H1 (cell line): Measurements from ENCODE around the gene PRLH. TPM values are rescaled to one million over a fixed set of nuclear protein-coding genes. Genes with fewer than 3 reads are reported as not detected.
A peak's percentile ranks its signal among the peaks of the same experiment; 100 is the strongest.

Experiments used
- CTCF ChIA-PET: fragments of 300-600 bp; sonication (Branson Sonifier 250); formaldehyde crosslinking; loops from one replicate; lab custom pipeline; 2021; ENCODE audit not compliant: partially characterized antibody; lab: Charles Lee
- POLR2A ChIA-PET: fragments of 300-600 bp; sonication (Branson Sonifier 250); formaldehyde crosslinking; loops from one replicate; lab custom pipeline; 2021; ENCODE audit warnings: inconsistent platforms; ENCODE audit not compliant: partially characterized antibody; lab: Charles Lee
- DNase-seq, 2 experiments: peaks; one replicate each; pipeline versions ENCODE4 v3.0.0 to v3.0.0-alpha.2; 2010 to 2022; ENCODE audit warnings: low spot score in 2 of 2, low read depth in 1 of 2, mixed read lengths in 1 of 2
- FAIRE-seq: peaks from 2 replicates; lab custom pipeline; 2011; peaks lifted over from hg19 to GRCh38; lab: Jason Lieb, UNC
- H2AFZ ChIP-seq: 2 replicates; pipeline ENCODE4 v1.8.1; 2012; ENCODE audit warnings: low read length, inconsistent platforms
- H2AK5ac ChIP-seq: 2 replicates; pipeline ENCODE4 v1.6.1; 2013; ENCODE audit warnings: low read depth, low read length
- H2BK120ac ChIP-seq: replicated peaks from 2 replicates; pipeline ENCODE3; 2013; ENCODE audit warnings: low read depth, low read length, inconsistent platforms
- H2BK12ac ChIP-seq: 2 replicates; pipeline ENCODE4 v1.6.1; 2013; ENCODE audit warnings: low read depth, low read length
- H2BK15ac ChIP-seq: 2 replicates; pipeline ENCODE4 v1.6.1; 2013; ENCODE audit warnings: low read length
- H2BK20ac ChIP-seq: 2 replicates; pipeline ENCODE4 v1.6.1; 2013; ENCODE audit warnings: low read length
- H2BK5ac ChIP-seq: 2 replicates; pipeline ENCODE4 v1.6.1; 2013; ENCODE audit warnings: low read depth, low read length
- H3K14ac ChIP-seq: 2 replicates; pipeline ENCODE4 v1.6.1; 2013; ENCODE audit warnings: inconsistent platforms; ENCODE audit not compliant: insufficient read length
- H3K18ac ChIP-seq: 2 replicates; pipeline ENCODE4 v1.6.1; 2013; ENCODE audit warnings: low read length; ENCODE audit errors: extremely low read depth
- H3K23ac ChIP-seq: 2 replicates; pipeline ENCODE4 v1.6.1; 2013; ENCODE audit warnings: inconsistent platforms; ENCODE audit not compliant: insufficient read length
- H3K23me2 ChIP-seq: 2 replicates; pipeline ENCODE4 v1.6.1; 2013; ENCODE audit warnings: low read depth, low read length
- H3K27ac ChIP-seq: 2 replicates; pipeline ENCODE4 v1.6.1; 2011; ENCODE audit warnings: low read depth, low read length, inconsistent platforms
- H3K27me3 ChIP-seq, 4 experiments: replicated peaks in 1 of 4; 1 replicate in 1 of 4; 2 replicates in 3 of 4; pipeline versions ENCODE4 v1.6.1 to v1.8.1; 2011 to 2013; ENCODE audit warnings: low read length in 3 of 4, mild to moderate bottlenecking in 3 of 4, inconsistent platforms in 2 of 4, mixed read lengths in 2 of 4, moderate library complexity in 1 of 4; ENCODE audit not compliant: control insufficient read depth in 3 of 4, insufficient read depth in 3 of 4; ENCODE audit errors: extremely low read depth in 1 of 4
- H3K36me3 ChIP-seq, 4 experiments: 2 replicates each; pipeline versions ENCODE4 v1.6.1 to v1.8.1; 2011 to 2013; ENCODE audit warnings: mild to moderate bottlenecking in 4 of 4, low read length in 3 of 4, moderate library complexity in 2 of 4, control low read depth in 1 of 4, inconsistent platforms in 1 of 4; ENCODE audit not compliant: insufficient read depth in 4 of 4, control insufficient read depth in 2 of 4
- H3K4ac ChIP-seq: replicated peaks from 2 replicates; pipeline ENCODE3; 2013; ENCODE audit warnings: low read length, low read depth, mixed read lengths, inconsistent platforms; ENCODE audit not compliant: insufficient read length
- H3K4me1 ChIP-seq, 4 experiments: replicated peaks in 1 of 4; 1 replicate in 1 of 4; 2 replicates in 3 of 4; pipeline versions ENCODE4 v1.6.1 to v1.8.1; 2011 to 2013; ENCODE audit warnings: low read length in 3 of 4, inconsistent platforms in 2 of 4, mixed read lengths in 1 of 4; ENCODE audit not compliant: insufficient read depth in 4 of 4, control insufficient read depth in 3 of 4
- H3K4me2 ChIP-seq, 2 experiments: 2 replicates each; pipeline versions ENCODE4 v1.6.1 to v1.8.1; 2011 to 2013; ENCODE audit warnings: low read depth in 2 of 2, low read length in 2 of 2, control low read depth in 1 of 2, inconsistent platforms in 1 of 2, mild to moderate bottlenecking in 1 of 2; ENCODE audit not compliant: insufficient read depth in 1 of 2
- H3K4me3 ChIP-seq, 4 experiments: fragments of 200-600, 300-600 bp in 1 of 4; sonication (generic), shearing (Covaris generic), sonication (Bioruptor Twin) in 1 of 4; 2 replicates each; pipeline versions ENCODE4 v1.5.1 to v1.8.1; 2011 to 2016; ENCODE audit warnings: low read length in 4 of 4, low read depth in 3 of 4, control low read depth in 2 of 4, inconsistent platforms in 2 of 4, mild to moderate bottlenecking in 2 of 4, mixed read lengths in 1 of 4, moderate library complexity in 1 of 4; ENCODE audit not compliant: insufficient read depth in 2 of 4; ENCODE audit errors: extremely low read depth in 1 of 4
- H3K56ac ChIP-seq: replicated peaks from 2 replicates; pipeline ENCODE3; 2013; ENCODE audit warnings: low read depth, mild to moderate bottlenecking, mixed read lengths, low read length, inconsistent platforms; ENCODE audit not compliant: insufficient read length
- H3K79me1 ChIP-seq: 2 replicates; pipeline ENCODE4 v1.6.1; 2013; ENCODE audit warnings: low read depth, low read length, control low read depth
- H3K79me2 ChIP-seq, 2 experiments: 2 replicates each; pipeline versions ENCODE4 v1.6.1 to v1.8.1; 2012 to 2013; ENCODE audit warnings: low read length in 2 of 2, mild to moderate bottlenecking in 2 of 2, inconsistent platforms in 1 of 2; ENCODE audit not compliant: insufficient read depth in 2 of 2, control insufficient read depth in 1 of 2
- H3K9ac ChIP-seq, 4 experiments: replicated peaks in 1 of 4; 1 replicate in 1 of 4; 2 replicates in 3 of 4; pipeline versions ENCODE4 v1.6.1 to v1.8.1; 2011 to 2013; ENCODE audit warnings: low read depth in 3 of 4, low read length in 3 of 4, control low read depth in 2 of 4, mild to moderate bottlenecking in 2 of 4, moderate library complexity in 2 of 4, inconsistent platforms in 1 of 4; ENCODE audit errors: extremely low read depth in 1 of 4
- H3K9me3 ChIP-seq, 2 experiments: 2 replicates each; pipeline versions ENCODE4 v1.6.1 to v1.8.1; 2012 to 2013; ENCODE audit warnings: mild to moderate bottlenecking in 2 of 2, moderate library complexity in 2 of 2, control low read depth in 1 of 2, inconsistent platforms in 1 of 2, low read depth in 1 of 2, low read length in 1 of 2, mixed read lengths in 1 of 2; ENCODE audit not compliant: insufficient read depth in 2 of 2
- H4K20me1 ChIP-seq, 2 experiments: replicated peaks in 1 of 2; 2 replicates each; pipeline versions ENCODE3 to v1.8.1; 2011 to 2013; ENCODE audit warnings: inconsistent platforms in 2 of 2, low read length in 2 of 2, mild to moderate bottlenecking in 1 of 2; ENCODE audit not compliant: insufficient read depth in 2 of 2, control insufficient read depth in 1 of 2
- H4K5ac ChIP-seq: 2 replicates; pipeline ENCODE4 v1.6.1; 2013; ENCODE audit warnings: low read length, low read depth, mixed read lengths, inconsistent platforms; ENCODE audit not compliant: insufficient read length
- H4K8ac ChIP-seq: 2 replicates; pipeline ENCODE4 v1.8.0; 2013; ENCODE audit warnings: mild to moderate bottlenecking, moderate library complexity, low read length, inconsistent platforms; ENCODE audit not compliant: insufficient read depth; ENCODE audit errors: extremely low read depth
- H4K91ac ChIP-seq: replicated peaks from 2 replicates; pipeline ENCODE3; 2013; ENCODE audit warnings: low read length, mixed read lengths, inconsistent platforms; ENCODE audit not compliant: insufficient read length
- CBX8 ChIP-seq: fragments of 300-800, 300-1000 bp; sonication (generic); IDR thresholded peaks from 2 replicates; pipeline ENCODE4 v1.7.1; 2016; ENCODE audit warnings: low read depth, low read length, borderline replicate concordance
- CREB1 ChIP-seq: IDR thresholded peaks from 2 replicates; pipeline ENCODE4 v1.6.1; 2012; ENCODE audit warnings: inconsistent platforms
- EZH2 ChIP-seq: fragments of 200-600 bp; sonication (generic); IDR thresholded peaks from 2 replicates; pipeline ENCODE4 v1.7.1; 2012; ENCODE audit warnings: low read depth, mild to moderate bottlenecking, moderate library complexity, low read length, inconsistent platforms; ENCODE audit not compliant: severe bottlenecking
- GABPA ChIP-seq: IDR thresholded peaks from 2 replicates; pipeline ENCODE4 v1.6.1; 2011; ENCODE audit warnings: mild to moderate bottlenecking, low read length, moderate library complexity, borderline replicate concordance; ENCODE audit not compliant: insufficient read depth
- HDAC6 ChIP-seq: IDR thresholded peaks from one replicate; pipeline ENCODE4 v1.7.1; 2012; ENCODE audit warnings: low read depth, mild to moderate bottlenecking, inconsistent platforms, low read length, moderate library complexity
- POLR2A ChIP-seq, 2 experiments: IDR thresholded peaks; 1 replicate in 1 of 2; 2 replicates in 1 of 2; pipeline ENCODE4 v1.6.1; 2011; ENCODE audit warnings: low read depth in 2 of 2, low read length in 2 of 2, mild to moderate bottlenecking in 2 of 2; ENCODE audit errors: control extremely low read depth in 1 of 2
- TAF7 ChIP-seq: optimal IDR thresholded peaks from 2 replicates; pipeline ENCODE3; 2011; ENCODE audit warnings: low read depth, mild to moderate bottlenecking, inconsistent platforms, low read length, moderate library complexity, borderline replicate concordance
- ZNF274 ChIP-seq: IDR thresholded peaks from 2 replicates; pipeline ENCODE4 v1.7.0; 2012; ENCODE audit warnings: low read length, borderline replicate concordance; ENCODE audit errors: extremely low read depth
- WGBS, 2 experiments: shearing (Covaris generic) in 1 of 2; methylation state at CpG; one replicate each; pipeline versions ENCODE4 v1.1.6 to v1.1.7; 2013 to 2015; ENCODE audit warnings: low lambda C conversion rate in 2 of 2, mixed read lengths in 2 of 2, inconsistent platforms in 1 of 2, low coverage in 1 of 2, missing lambda C conversion rate in 1 of 2; ENCODE audit not compliant: insufficient replicate concordance in 2 of 2, insufficient coverage in 1 of 2, insufficient read length in 1 of 2; ENCODE audit errors: extremely low coverage in 1 of 2, missing lambda C conversion rate in 1 of 2; 5-methylcytosine and 5-hydroxymethylcytosine counted together
- polyA plus RNA-seq, 7 experiments: library from polyadenylated mRNA; depleted of rRNA in 3 of 7; stranded (reverse) in 5 of 7; unstranded in 2 of 7; fragments of >200 nt in 5 of 7; fragments of 200-250 nt in 2 of 7; gene quantifications; 1 replicate in 5 of 7; 2 replicates in 1 of 7; 4 replicates in 1 of 7; pipeline versions ENCODE4 v1.2.1 to v1.2.3, GENCODE V29; 2011 to 2013; ENCODE audit warnings: missing spikeins in 2 of 7, mixed read lengths in 2 of 7
- total RNA-seq: library from RNA; stranded (reverse); fragmentation: NEBNext Ultra II Directional; extraction: Animal tissue kit (Norgen Biotek cat#: 25700); gene quantifications from 2 replicates; pipeline ENCODE4 v1.2.1, GENCODE V29; 2021
- TF ChIP-seq, protein P1 (sequence below): IDR thresholded peaks from 2 replicates; pipeline ENCODE4 v1.6.1; 2011; ENCODE audit warnings: low read length, improper control_type of control experiment

The PRLH gene
- total and polyA plus RNA-seq, 2 of the 8 experiments (the other 6 are each of a cell fraction or from before 2014, with no cell fraction given): not detected

DNA sequence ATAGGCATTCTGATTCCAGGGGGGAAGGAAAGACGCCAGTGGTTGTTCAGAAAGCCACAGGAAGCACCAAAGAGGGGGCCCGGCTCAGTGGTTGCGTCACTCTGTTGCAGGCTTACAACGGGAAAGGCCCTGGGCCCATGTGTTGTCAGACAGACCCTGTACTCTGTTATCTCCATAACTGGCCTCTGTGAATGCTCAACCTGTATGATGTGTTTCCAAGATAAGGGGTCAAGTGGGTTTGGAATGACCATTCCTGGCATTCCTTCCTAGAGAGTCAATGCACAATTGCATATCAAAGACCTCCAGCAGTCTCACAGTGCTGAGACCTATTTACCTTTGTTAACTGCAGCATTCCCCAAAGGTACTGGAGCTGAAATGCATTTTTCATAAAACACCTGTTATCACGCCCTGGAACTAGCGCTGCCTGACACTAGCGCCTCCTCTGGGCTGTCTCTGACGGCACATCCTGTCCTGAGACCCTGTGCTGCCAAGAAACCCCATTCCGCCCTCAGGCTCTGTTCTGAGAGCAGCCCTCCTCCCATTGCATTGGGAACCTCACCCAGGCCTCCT is 47.9 kb downstream of the PRLH start:
- no peak overlapping the region for H3K14ac ChIP-seq
- peak overlapping the region; percentile 87 for H4K91ac ChIP-seq
- H3K23me2 ChIP-seq: no peaks in the 10 kb centered on the region
- peak overlapping the region; percentile 82 for H3K4ac ChIP-seq
- H3K79me1 ChIP-seq: no peaks in the 10 kb centered on the region
- H2AFZ ChIP-seq: no peak overlapping the region
- ChIA-PET POLR2A (interaction anchor here (0.6 to 6.3 kb wide), 14 partner anchors 10 to 83 kb away, joined by 3 to 51 read pairs (median 7); partner anchors contain the start of genes LRRFIP1 and RAB17), CTCF (interaction anchor here (0.8 to 4.4 kb wide), 22 partner anchors 9 to 193 kb away, joined by 3 to 63 read pairs (median 4); no protein-coding TSS in a partner anchor)
- no peak overlapping the region for H4K8ac ChIP-seq
- no peaks in the 10 kb centered on the region for H3K79me2 ChIP-seq
- H2AK5ac ChIP-seq: peak overlapping the region; percentile 85
- no peaks in the 10 kb centered on the region; a peak in 1 of 7 replicates for H3K27me3 ChIP-seq
- WGBS, 2 experiments: 29% methylated on average over 9 of the region's 9 CpGs; no CpG with 5 or more reads in 1 of the 2 experiments
- peak overlapping the region; percentile 77 for H2BK20ac ChIP-seq
- H4K5ac ChIP-seq: peak overlapping the region; percentile 18
- 0 out of 7 replicates have a peak overlapping the region, but pooled peaks of 1 of the 4 experiments have one; percentile 9 for H3K9ac ChIP-seq
- H2BK120ac ChIP-seq: peak overlapping the region; percentile 92
- peak overlapping the region; percentile 76 for H3K18ac ChIP-seq
- H3K27ac ChIP-seq: peak overlapping the region; percentile 47; the same call in 1 of the 2 replicates
- H3K4me1 ChIP-seq: peaks cover 9 to 21% (median 17%) of the 10 kb centered on the region in 4 experiments
- H4K20me1 ChIP-seq: no peaks in the 10 kb centered on the region
- H3K36me3 ChIP-seq: no peaks in the 10 kb centered on the region
- H3K4me3 ChIP-seq: peak overlapping the region in 1 of 4 experiments; percentile 3; a peak in 1 of 8 replicates
- peak overlapping the region; percentile 4 to 15; a peak in 3 of 4 replicates for H3K4me2 ChIP-seq
- peak overlapping the region; percentile 89 for H2BK12ac ChIP-seq
- no peak overlapping the region; the same call in 1 of the 2 replicates for H2BK15ac ChIP-seq
- peak overlapping the region; percentile 97 for H2BK5ac ChIP-seq
- DNase-seq: peak in 1 of 2 experiments; percentile 82
- no peaks in the 10 kb centered on the region for H3K9me3 ChIP-seq
- H3K56ac ChIP-seq: no peak overlapping the region
- FAIRE-seq: peak; percentile 98
- no peak overlapping the region for H3K23ac ChIP-seq
- no peak for TF ChIP-seq EZH2
- peak in 1 of 2 experiments; percentile 65; a peak in 2 of 3 replicates for TF ChIP-seq POLR2A (IDR thresholded peaks at IDR 0.05; ENCODE audit: control extremely low read depth in 1 of 2, low read depth in 2 of 2, low read length in 2 of 2)
- TF ChIP-seq GABPA: no peak
- no peak for TF ChIP-seq HDAC6
- TF ChIP-seq ZNF274: no peak
- TF ChIP-seq, protein P1, sequence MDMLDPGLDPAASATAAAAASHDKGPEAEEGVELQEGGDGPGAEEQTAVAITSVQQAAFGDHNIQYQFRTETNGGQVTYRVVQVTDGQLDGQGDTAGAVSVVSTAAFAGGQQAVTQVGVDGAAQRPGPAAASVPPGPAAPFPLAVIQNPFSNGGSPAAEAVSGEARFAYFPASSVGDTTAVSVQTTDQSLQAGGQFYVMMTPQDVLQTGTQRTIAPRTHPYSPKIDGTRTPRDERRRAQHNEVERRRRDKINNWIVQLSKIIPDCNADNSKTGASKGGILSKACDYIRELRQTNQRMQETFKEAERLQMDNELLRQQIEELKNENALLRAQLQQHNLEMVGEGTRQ: no peak
- TF ChIP-seq TAF7: no peak
- TF ChIP-seq CREB1: peak; percentile 49; the same call in 1 of the 2 replicates
- TF ChIP-seq CBX8: no peak
